H1 (cell line): Measurements from ENCODE around the gene CLDN14. TPM values are rescaled to one million over a fixed set of nuclear protein-coding genes. Genes with fewer than 3 reads are reported as not detected.

Experiments used
- CTCF ChIA-PET: fragments of 300-600 bp; sonication (Branson Sonifier 250); formaldehyde crosslinking; loops from one replicate; lab custom pipeline; 2021; ENCODE audit not compliant: partially characterized antibody; lab: Charles Lee
- POLR2A ChIA-PET: fragments of 300-600 bp; sonication (Branson Sonifier 250); formaldehyde crosslinking; loops from one replicate; lab custom pipeline; 2021; ENCODE audit warnings: inconsistent platforms; ENCODE audit not compliant: partially characterized antibody; lab: Charles Lee
- DNase-seq, 2 experiments: peaks; one replicate each; pipeline versions ENCODE4 v3.0.0 to v3.0.0-alpha.2; 2010 to 2022; ENCODE audit warnings: low spot score in 2 of 2, low read depth in 1 of 2, mixed read lengths in 1 of 2
- FAIRE-seq: peaks from 2 replicates; lab custom pipeline; 2011; peaks lifted over from hg19 to GRCh38; lab: Jason Lieb, UNC
- H2AFZ ChIP-seq: 2 replicates; pipeline ENCODE4 v1.8.1; 2012; ENCODE audit warnings: low read length, inconsistent platforms
- H2AK5ac ChIP-seq: 2 replicates; pipeline ENCODE4 v1.6.1; 2013; ENCODE audit warnings: low read depth, low read length
- H2BK120ac ChIP-seq: replicated peaks from 2 replicates; pipeline ENCODE3; 2013; ENCODE audit warnings: low read depth, low read length, inconsistent platforms
- H2BK12ac ChIP-seq: 2 replicates; pipeline ENCODE4 v1.6.1; 2013; ENCODE audit warnings: low read depth, low read length
- H2BK15ac ChIP-seq: 2 replicates; pipeline ENCODE4 v1.6.1; 2013; ENCODE audit warnings: low read length
- H2BK20ac ChIP-seq: 2 replicates; pipeline ENCODE4 v1.6.1; 2013; ENCODE audit warnings: low read length
- H2BK5ac ChIP-seq: 2 replicates; pipeline ENCODE4 v1.6.1; 2013; ENCODE audit warnings: low read depth, low read length
- H3K14ac ChIP-seq: 2 replicates; pipeline ENCODE4 v1.6.1; 2013; ENCODE audit warnings: inconsistent platforms; ENCODE audit not compliant: insufficient read length
- H3K18ac ChIP-seq: 2 replicates; pipeline ENCODE4 v1.6.1; 2013; ENCODE audit warnings: low read length; ENCODE audit errors: extremely low read depth
- H3K23ac ChIP-seq: 2 replicates; pipeline ENCODE4 v1.6.1; 2013; ENCODE audit warnings: inconsistent platforms; ENCODE audit not compliant: insufficient read length
- H3K23me2 ChIP-seq: 2 replicates; pipeline ENCODE4 v1.6.1; 2013; ENCODE audit warnings: low read depth, low read length
- H3K27ac ChIP-seq: 2 replicates; pipeline ENCODE4 v1.6.1; 2011; ENCODE audit warnings: low read depth, low read length, inconsistent platforms
- H3K27me3 ChIP-seq, 4 experiments: replicated peaks in 1 of 4; 1 replicate in 1 of 4; 2 replicates in 3 of 4; pipeline versions ENCODE4 v1.6.1 to v1.8.1; 2011 to 2013; ENCODE audit warnings: low read length in 3 of 4, mild to moderate bottlenecking in 3 of 4, inconsistent platforms in 2 of 4, mixed read lengths in 2 of 4, moderate library complexity in 1 of 4; ENCODE audit not compliant: control insufficient read depth in 3 of 4, insufficient read depth in 3 of 4; ENCODE audit errors: extremely low read depth in 1 of 4
- H3K36me3 ChIP-seq, 4 experiments: 2 replicates each; pipeline versions ENCODE4 v1.6.1 to v1.8.1; 2011 to 2013; ENCODE audit warnings: mild to moderate bottlenecking in 4 of 4, low read length in 3 of 4, moderate library complexity in 2 of 4, control low read depth in 1 of 4, inconsistent platforms in 1 of 4; ENCODE audit not compliant: insufficient read depth in 4 of 4, control insufficient read depth in 2 of 4
- H3K4ac ChIP-seq: replicated peaks from 2 replicates; pipeline ENCODE3; 2013; ENCODE audit warnings: low read length, low read depth, mixed read lengths, inconsistent platforms; ENCODE audit not compliant: insufficient read length
- H3K4me1 ChIP-seq, 4 experiments: replicated peaks in 1 of 4; 1 replicate in 1 of 4; 2 replicates in 3 of 4; pipeline versions ENCODE4 v1.6.1 to v1.8.1; 2011 to 2013; ENCODE audit warnings: low read length in 3 of 4, inconsistent platforms in 2 of 4, mixed read lengths in 1 of 4; ENCODE audit not compliant: insufficient read depth in 4 of 4, control insufficient read depth in 3 of 4
- H3K4me2 ChIP-seq, 2 experiments: 2 replicates each; pipeline versions ENCODE4 v1.6.1 to v1.8.1; 2011 to 2013; ENCODE audit warnings: low read depth in 2 of 2, low read length in 2 of 2, control low read depth in 1 of 2, inconsistent platforms in 1 of 2, mild to moderate bottlenecking in 1 of 2; ENCODE audit not compliant: insufficient read depth in 1 of 2
- H3K4me3 ChIP-seq, 4 experiments: fragments of 200-600, 300-600 bp in 1 of 4; sonication (generic), shearing (Covaris generic), sonication (Bioruptor Twin) in 1 of 4; 2 replicates each; pipeline versions ENCODE4 v1.5.1 to v1.8.1; 2011 to 2016; ENCODE audit warnings: low read length in 4 of 4, low read depth in 3 of 4, control low read depth in 2 of 4, inconsistent platforms in 2 of 4, mild to moderate bottlenecking in 2 of 4, mixed read lengths in 1 of 4, moderate library complexity in 1 of 4; ENCODE audit not compliant: insufficient read depth in 2 of 4; ENCODE audit errors: extremely low read depth in 1 of 4
- H3K56ac ChIP-seq: replicated peaks from 2 replicates; pipeline ENCODE3; 2013; ENCODE audit warnings: low read depth, mild to moderate bottlenecking, mixed read lengths, low read length, inconsistent platforms; ENCODE audit not compliant: insufficient read length
- H3K79me1 ChIP-seq: 2 replicates; pipeline ENCODE4 v1.6.1; 2013; ENCODE audit warnings: low read depth, low read length, control low read depth
- H3K79me2 ChIP-seq, 2 experiments: 2 replicates each; pipeline versions ENCODE4 v1.6.1 to v1.8.1; 2012 to 2013; ENCODE audit warnings: low read length in 2 of 2, mild to moderate bottlenecking in 2 of 2, inconsistent platforms in 1 of 2; ENCODE audit not compliant: insufficient read depth in 2 of 2, control insufficient read depth in 1 of 2
- H3K9ac ChIP-seq, 4 experiments: replicated peaks in 1 of 4; 1 replicate in 1 of 4; 2 replicates in 3 of 4; pipeline versions ENCODE4 v1.6.1 to v1.8.1; 2011 to 2013; ENCODE audit warnings: low read depth in 3 of 4, low read length in 3 of 4, control low read depth in 2 of 4, mild to moderate bottlenecking in 2 of 4, moderate library complexity in 2 of 4, inconsistent platforms in 1 of 4; ENCODE audit errors: extremely low read depth in 1 of 4
- H3K9me3 ChIP-seq, 2 experiments: 2 replicates each; pipeline versions ENCODE4 v1.6.1 to v1.8.1; 2012 to 2013; ENCODE audit warnings: mild to moderate bottlenecking in 2 of 2, moderate library complexity in 2 of 2, control low read depth in 1 of 2, inconsistent platforms in 1 of 2, low read depth in 1 of 2, low read length in 1 of 2, mixed read lengths in 1 of 2; ENCODE audit not compliant: insufficient read depth in 2 of 2
- H4K20me1 ChIP-seq, 2 experiments: replicated peaks in 1 of 2; 2 replicates each; pipeline versions ENCODE3 to v1.8.1; 2011 to 2013; ENCODE audit warnings: inconsistent platforms in 2 of 2, low read length in 2 of 2, mild to moderate bottlenecking in 1 of 2; ENCODE audit not compliant: insufficient read depth in 2 of 2, control insufficient read depth in 1 of 2
- H4K5ac ChIP-seq: 2 replicates; pipeline ENCODE4 v1.6.1; 2013; ENCODE audit warnings: low read length, low read depth, mixed read lengths, inconsistent platforms; ENCODE audit not compliant: insufficient read length
- H4K8ac ChIP-seq: 2 replicates; pipeline ENCODE4 v1.8.0; 2013; ENCODE audit warnings: mild to moderate bottlenecking, moderate library complexity, low read length, inconsistent platforms; ENCODE audit not compliant: insufficient read depth; ENCODE audit errors: extremely low read depth
- H4K91ac ChIP-seq: replicated peaks from 2 replicates; pipeline ENCODE3; 2013; ENCODE audit warnings: low read length, mixed read lengths, inconsistent platforms; ENCODE audit not compliant: insufficient read length
- CBX8 ChIP-seq: fragments of 300-800, 300-1000 bp; sonication (generic); IDR thresholded peaks from 2 replicates; pipeline ENCODE4 v1.7.1; 2016; ENCODE audit warnings: low read depth, low read length, borderline replicate concordance
- CHD1 ChIP-seq: IDR thresholded peaks from 2 replicates; pipeline ENCODE4 v1.6.1; 2012; ENCODE audit warnings: low read depth, low read length, improper control_type of control experiment
- HDAC2 ChIP-seq, 2 experiments: fragments of 300-600 bp in 1 of 2; sonication (generic) in 1 of 2; IDR thresholded peaks; 2 replicates each; pipeline ENCODE4 v1.6.1; 2011 to 2012; ENCODE audit warnings: low read depth in 2 of 2, low read length in 2 of 2, mild to moderate bottlenecking in 2 of 2, moderate library complexity in 2 of 2, borderline replicate concordance in 1 of 2, inconsistent platforms in 1 of 2
- RNF2 ChIP-seq: fragments of 200-900, 300-1000 bp; sonication (generic); IDR thresholded peaks from 2 replicates; pipeline ENCODE4 v1.7.1; 2016; ENCODE audit warnings: borderline replicate concordance, low read depth, mild to moderate bottlenecking, antibody characterized with exemption, low read length; ENCODE audit not compliant: poor library complexity, severe bottlenecking; ENCODE audit errors: missing control alignments
- RXRA ChIP-seq: IDR thresholded peaks from 2 replicates; pipeline ENCODE4 v1.6.1; 2011; ENCODE audit warnings: low read depth, mild to moderate bottlenecking, low read length, moderate library complexity; ENCODE audit not compliant: insufficient read depth
- SUZ12 ChIP-seq: fragments of 200-600 bp; sonication (generic); IDR thresholded peaks from 2 replicates; pipeline ENCODE4 v1.6.1; 2012; ENCODE audit warnings: mild to moderate bottlenecking, inconsistent platforms, low read length, moderate library complexity, mixed read lengths
- TAF7 ChIP-seq: optimal IDR thresholded peaks from 2 replicates; pipeline ENCODE3; 2011; ENCODE audit warnings: low read depth, mild to moderate bottlenecking, inconsistent platforms, low read length, moderate library complexity, borderline replicate concordance
- whole genome bisulfite sequencing, 2 experiments: shearing (Covaris generic) in 1 of 2; methylation state at CpG; one replicate each; pipeline versions ENCODE4 v1.1.6 to v1.1.7; 2013 to 2015; ENCODE audit warnings: low lambda C conversion rate in 2 of 2, mixed read lengths in 2 of 2, inconsistent platforms in 1 of 2, low coverage in 1 of 2, missing lambda C conversion rate in 1 of 2; ENCODE audit not compliant: insufficient replicate concordance in 2 of 2, insufficient coverage in 1 of 2, insufficient read length in 1 of 2; ENCODE audit errors: extremely low coverage in 1 of 2, missing lambda C conversion rate in 1 of 2; 5-methylcytosine and 5-hydroxymethylcytosine counted together
- polyA plus RNA-seq, 7 experiments: library from polyadenylated mRNA; depleted of rRNA in 3 of 7; stranded (reverse) in 5 of 7; unstranded in 2 of 7; fragments of >200 nt in 5 of 7; fragments of 200-250 nt in 2 of 7; gene quantifications; 1 replicate in 5 of 7; 2 replicates in 1 of 7; 4 replicates in 1 of 7; pipeline versions ENCODE4 v1.2.1 to v1.2.3, GENCODE V29; 2011 to 2013; ENCODE audit warnings: missing spikeins in 2 of 7, mixed read lengths in 2 of 7
- total RNA-seq: library from RNA; stranded (reverse); fragmentation: NEBNext Ultra II Directional; extraction: Animal tissue kit (Norgen Biotek cat#: 25700); gene quantifications from 2 replicates; pipeline ENCODE4 v1.2.1, GENCODE V29; 2021
- TF ChIP-seq, protein P1 (sequence below): IDR thresholded peaks from 2 replicates; pipeline ENCODE4 v1.6.1; 2011; ENCODE audit warnings: low read depth, mild to moderate bottlenecking, low read length; ENCODE audit not compliant: insufficient read depth
- TF ChIP-seq, protein P2 (sequence below), 3 experiments: IDR thresholded peaks; 1 replicate in 2 of 3; 2 replicates in 1 of 3; pipeline versions ENCODE4 v1.5.1 to v1.6.1; 2011; ENCODE audit warnings: low read length in 3 of 3, mild to moderate bottlenecking in 3 of 3, inconsistent platforms in 2 of 3, low read depth in 1 of 3, moderate library complexity in 1 of 3; ENCODE audit not compliant: insufficient read depth in 1 of 3; ENCODE audit errors: control extremely low read depth in 1 of 3

Gene CLDN14
- total and polyA plus RNA-seq, 2 of the 8 experiments (the other 6 are each of a cell fraction or from before 2014, with no cell fraction given), result 0.08 TPM; not detected in 1

DNA sequence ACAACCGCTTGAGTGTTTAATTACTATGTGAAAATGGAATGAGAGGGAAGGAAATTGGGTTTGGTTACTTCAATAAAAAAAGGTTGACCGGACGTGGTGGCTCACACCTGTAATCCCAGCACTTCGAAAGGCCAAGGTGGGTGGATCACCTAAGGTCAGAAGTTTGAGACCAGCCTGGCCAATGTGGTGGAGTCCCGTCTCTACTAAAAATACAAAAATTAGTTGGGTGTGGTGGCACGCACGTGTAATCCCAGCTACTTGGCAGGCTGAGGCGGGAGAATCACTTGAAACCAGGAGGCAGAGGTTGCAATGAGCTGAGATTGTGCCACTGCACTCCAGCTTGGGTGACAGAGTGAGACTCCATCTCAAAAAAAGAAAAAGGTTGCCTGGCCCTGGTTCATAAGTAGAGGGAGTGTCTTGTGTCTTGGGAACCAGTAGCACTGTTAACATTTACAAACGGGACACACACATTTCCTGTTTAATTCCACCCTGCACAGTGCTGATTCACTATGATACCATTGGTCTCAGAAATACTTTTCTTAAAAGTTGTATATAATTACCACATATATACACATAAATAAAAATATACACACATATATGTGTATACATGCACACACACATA, 27.6 kb upstream of the CLDN14 start:
- Histone ChIP-seq H2BK20ac (no peak overlapping the region), H3K23me2 (no peaks in the 10 kb centered on the region), H3K9ac (no peak overlapping the region), H3K4me3 (no peak overlapping the region), H3K56ac (no peak overlapping the region), H2BK120ac (no peak overlapping the region), H2BK15ac (no peak overlapping the region), H2AK5ac (no peak overlapping the region), H3K79me2 (no peaks in the 10 kb centered on the region), H4K5ac (no peak overlapping the region), H4K91ac (no peak overlapping the region), H3K27me3 (no peaks in the 10 kb centered on the region), H2BK12ac (no peak overlapping the region), H2BK5ac (no peak overlapping the region), H3K4me1 (no peaks in the 10 kb centered on the region), H3K14ac (no peak overlapping the region), H3K4ac (no peak overlapping the region), H3K9me3 (no peaks in the 10 kb centered on the region), H2AFZ (no peak overlapping the region), H3K79me1 (no peaks in the 10 kb centered on the region), H3K36me3 (no peaks in the 10 kb centered on the region), H3K4me2 (no peak overlapping the region), H4K8ac (no peak overlapping the region), H3K18ac (no peak overlapping the region), H4K20me1 (no peaks in the 10 kb centered on the region), H3K23ac (no peak overlapping the region), H3K27ac (no peak overlapping the region)
- no peak for FAIRE-seq
- DNase-seq, result no peak
- 86% methylated on average over 9 of the region's 9 CpGs; no CpG with 5 or more reads in 1 of the 2 experiments for WGBS, 2 experiments
- POLR2A ChIA-PET, result no interaction called here
- CTCF ChIA-PET, result interaction anchor here (0.6 to 1.3 kb wide), 3 partner anchors 80 to 123 kb away, joined by 4 to 6 read pairs (median 5); no protein-coding TSS in a partner anchor
- TF ChIP-seq, protein P1, sequence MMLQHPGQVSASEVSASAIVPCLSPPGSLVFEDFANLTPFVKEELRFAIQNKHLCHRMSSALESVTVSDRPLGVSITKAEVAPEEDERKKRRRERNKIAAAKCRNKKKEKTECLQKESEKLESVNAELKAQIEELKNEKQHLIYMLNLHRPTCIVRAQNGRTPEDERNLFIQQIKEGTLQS, result no peak
- TF ChIP-seq CBX8 (no peak), CHD1 (no peak), TAF7 (no peak), SUZ12 (no peak), HDAC2 (IDR thresholded peaks at IDR 0.05; ENCODE audit: borderline replicate concordance in 1 of 2, low read depth in 2 of 2, low read length in 2 of 2) (no peak), RXRA (no peak), RNF2 (no peak)
- TF ChIP-seq, protein P2, sequence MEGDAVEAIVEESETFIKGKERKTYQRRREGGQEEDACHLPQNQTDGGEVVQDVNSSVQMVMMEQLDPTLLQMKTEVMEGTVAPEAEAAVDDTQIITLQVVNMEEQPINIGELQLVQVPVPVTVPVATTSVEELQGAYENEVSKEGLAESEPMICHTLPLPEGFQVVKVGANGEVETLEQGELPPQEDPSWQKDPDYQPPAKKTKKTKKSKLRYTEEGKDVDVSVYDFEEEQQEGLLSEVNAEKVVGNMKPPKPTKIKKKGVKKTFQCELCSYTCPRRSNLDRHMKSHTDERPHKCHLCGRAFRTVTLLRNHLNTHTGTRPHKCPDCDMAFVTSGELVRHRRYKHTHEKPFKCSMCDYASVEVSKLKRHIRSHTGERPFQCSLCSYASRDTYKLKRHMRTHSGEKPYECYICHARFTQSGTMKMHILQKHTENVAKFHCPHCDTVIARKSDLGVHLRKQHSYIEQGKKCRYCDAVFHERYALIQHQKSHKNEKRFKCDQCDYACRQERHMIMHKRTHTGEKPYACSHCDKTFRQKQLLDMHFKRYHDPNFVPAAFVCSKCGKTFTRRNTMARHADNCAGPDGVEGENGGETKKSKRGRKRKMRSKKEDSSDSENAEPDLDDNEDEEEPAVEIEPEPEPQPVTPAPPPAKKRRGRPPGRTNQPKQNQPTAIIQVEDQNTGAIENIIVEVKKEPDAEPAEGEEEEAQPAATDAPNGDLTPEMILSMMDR (IDR thresholded peaks at IDR 0.05; ENCODE audit: control extremely low read depth in 1 of 3, insufficient read depth in 1 of 3, low read depth in 1 of 3, low read length in 3 of 3), result no peak
